Testis (tissue), 2 donors: ENCODE data around the gene CNGB1.

Experiments used
- CTCF ChIP-seq, 3 experiments: fragments of 450-650 bp in 2 of 3; fragments of 200-600 bp in 1 of 3; sonication (generic) in 1 of 3; IDR thresholded peaks; one replicate each; pipeline ENCODE4 v1.5.1; 2016 to 2019; ENCODE audit warnings: antibody characterized with exemption in 3 of 3, mild to moderate bottlenecking in 2 of 3, moderate library complexity in 1 of 3
- POLR2A ChIP-seq: fragments of 450-650 bp; IDR thresholded peaks from one replicate; pipeline ENCODE4 v1.6.1; 2017; ENCODE audit warnings: antibody characterized with exemption, mild to moderate bottlenecking, moderate library complexity

DNA sequence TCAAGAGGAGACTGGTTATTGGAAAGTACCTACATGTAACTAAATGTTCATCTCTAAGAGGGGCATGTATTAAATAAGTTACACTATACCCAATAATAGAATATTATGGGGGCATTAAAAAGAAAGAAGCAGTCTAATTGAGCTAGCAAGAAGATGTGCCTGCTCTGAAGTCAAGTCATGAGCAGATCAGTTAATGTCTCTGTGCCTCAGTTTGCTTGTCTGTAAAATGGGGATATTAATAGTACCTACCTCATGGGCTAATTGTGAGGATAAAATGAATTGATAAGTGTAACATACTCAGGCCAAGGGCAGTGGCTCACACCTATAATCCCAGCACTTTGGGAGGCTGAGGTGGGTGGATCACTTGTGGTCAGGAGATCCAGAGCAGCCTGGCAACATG lies 3.0 kb downstream of the CNGB1 start:
- TF ChIP-seq CTCF (IDR thresholded peaks at IDR 0.05) (no peak), POLR2A (no peak)
